IMR-90 (cell line): Measurements from ENCODE around the gene ZNF555. TPM values are rescaled to one million over a fixed set of nuclear protein-coding genes. Genes with fewer than 3 reads are reported as not detected.

Experiments used
- ATAC-seq: fragments of 200-7000 bp; cut with Tn5 transposase; 2 replicates; pipeline ENCODE4 v1.9.1; 2020; ENCODE audit warnings: low read depth, mild to moderate bottlenecking, moderate library complexity
- BruUV-seq: library from RNA; stranded (reverse); fragments of 400-500 nt; replicated peaks from 2 replicates; lab custom pipeline; 2021; lab: Mats Ljungman, UMichigan
- CTCF ChIA-PET: fragments of 300-600 bp; formaldehyde crosslinking; extraction: SDS; loops from one replicate; lab custom pipeline; 2021; ENCODE audit warnings: antibody characterized with exemption; lab: Yijun Ruan, JAX
- POLR2A ChIA-PET: fragments of 300-600 bp; sonication (Branson Sonifier 250); formaldehyde crosslinking; loops from one replicate; lab custom pipeline; 2022; ENCODE audit warnings: antibody characterized with exemption; ENCODE audit not compliant: unreplicated experiment; lab: Charles Lee
- DNase-seq: peaks from one replicate; pipeline ENCODE4 v3.0.0; 2013
- H2AFZ ChIP-seq: replicated peaks from 2 replicates; pipeline ENCODE3; 2013; ENCODE audit warnings: low read length, mild to moderate bottlenecking; ENCODE audit not compliant: poor library complexity
- H2AK5ac ChIP-seq: 2 replicates; pipeline ENCODE4 v1.6.1; 2013; ENCODE audit warnings: low read depth, low read length, inconsistent platforms
- H2AK9ac ChIP-seq: replicated peaks from 2 replicates; pipeline ENCODE3; 2013; ENCODE audit warnings: mild to moderate bottlenecking, low read depth, low read length, moderate library complexity; ENCODE audit not compliant: poor library complexity
- H2BK120ac ChIP-seq: 2 replicates; pipeline ENCODE4 v1.6.1; 2013; ENCODE audit warnings: low read depth, low read length, inconsistent platforms
- H2BK15ac ChIP-seq: 3 replicates; pipeline ENCODE4 v1.6.1; 2013; ENCODE audit warnings: low read depth, low read length, inconsistent platforms
- H2BK20ac ChIP-seq: 2 replicates; pipeline ENCODE4 v1.6.1; 2013; ENCODE audit warnings: low read depth, mild to moderate bottlenecking, inconsistent platforms, low read length, moderate library complexity
- H2BK5ac ChIP-seq: 2 replicates; pipeline ENCODE4 v1.6.1; 2013; ENCODE audit warnings: mild to moderate bottlenecking, low read depth, low read length, inconsistent platforms; ENCODE audit not compliant: poor library complexity, severe bottlenecking
- H3K14ac ChIP-seq: replicated peaks from 2 replicates; pipeline ENCODE4 v1.6.1; 2013; ENCODE audit warnings: low read depth, low read length, inconsistent platforms
- H3K18ac ChIP-seq: 2 replicates; pipeline ENCODE4 v1.6.1; 2013; ENCODE audit warnings: low read depth, low read length, control low read depth
- H3K23ac ChIP-seq: 2 replicates; pipeline ENCODE4 v1.6.1; 2013; ENCODE audit warnings: low read depth, low read length, inconsistent platforms
- H3K27ac ChIP-seq: 2 replicates; pipeline ENCODE4 v1.5.1; 2013; ENCODE audit warnings: mild to moderate bottlenecking, control low read depth, low read length; ENCODE audit not compliant: insufficient read depth
- H3K27me3 ChIP-seq: 2 replicates; pipeline ENCODE4 v1.6.1; 2013; ENCODE audit warnings: low read length; ENCODE audit not compliant: control insufficient read depth, insufficient read depth
- H3K36me3 ChIP-seq: 2 replicates; pipeline ENCODE4 v1.6.1; 2013; ENCODE audit warnings: low read length, mixed read lengths; ENCODE audit not compliant: control insufficient read depth, insufficient read depth
- H3K4ac ChIP-seq: 2 replicates; pipeline ENCODE4 v1.6.1; 2013; ENCODE audit warnings: low read depth, low read length, inconsistent platforms
- H3K4me1 ChIP-seq: 2 replicates; pipeline ENCODE4 v1.6.1; 2013; ENCODE audit warnings: low read length, mixed read lengths; ENCODE audit not compliant: control insufficient read depth, insufficient read depth
- H3K4me2 ChIP-seq: 2 replicates; pipeline ENCODE4 v1.6.1; 2013; ENCODE audit warnings: low read depth, mild to moderate bottlenecking, control low read depth, low read length, moderate library complexity
- H3K4me3 ChIP-seq: 2 replicates; pipeline ENCODE4 v1.5.1; 2013; ENCODE audit warnings: low read depth, mild to moderate bottlenecking, control low read depth, low read length, moderate library complexity; ENCODE audit not compliant: insufficient read depth
- H3K56ac ChIP-seq: 2 replicates; pipeline ENCODE4 v1.6.1; 2013; ENCODE audit warnings: low read length, inconsistent platforms; ENCODE audit not compliant: insufficient read depth; ENCODE audit errors: extremely low read depth
- H3K79me1 ChIP-seq, 2 experiments: 2 replicates each; pipeline ENCODE4 v1.6.1; 2013; ENCODE audit warnings: low read length in 2 of 2, inconsistent platforms in 1 of 2, low read depth in 1 of 2
- H3K9ac ChIP-seq: 2 replicates; pipeline ENCODE4 v1.6.1; 2013; ENCODE audit warnings: low read depth, low read length, control low read depth
- H3K9me1 ChIP-seq: 2 replicates; pipeline ENCODE4 v1.6.1; 2013; ENCODE audit warnings: low read length, inconsistent platforms; ENCODE audit not compliant: insufficient read depth
- H3K9me3 ChIP-seq: 2 replicates; pipeline ENCODE4 v1.6.1; 2013; ENCODE audit warnings: low read length; ENCODE audit not compliant: control insufficient read depth, insufficient read depth
- H4K20me1 ChIP-seq: 2 replicates; pipeline ENCODE4 v1.6.1; 2013; ENCODE audit warnings: low read length, inconsistent platforms; ENCODE audit not compliant: insufficient read depth
- H4K5ac ChIP-seq: 2 replicates; pipeline ENCODE4 v1.6.1; 2013; ENCODE audit warnings: mild to moderate bottlenecking, low read depth, low read length, control low read depth
- H4K8ac ChIP-seq, 2 experiments: 2 replicates each; pipeline ENCODE4 v1.6.1; 2013; ENCODE audit warnings: low read depth in 2 of 2, low read length in 2 of 2, control low read depth in 1 of 2, inconsistent platforms in 1 of 2
- H4K91ac ChIP-seq: 2 replicates; pipeline ENCODE4 v1.6.1; 2013; ENCODE audit warnings: low read depth, low read length, inconsistent platforms; ENCODE audit not compliant: insufficient read depth
- CHD1 ChIP-seq: IDR thresholded peaks from 2 replicates; pipeline ENCODE4 v1.6.1; 2012; ENCODE audit warnings: low read depth, low read length, improper control_type of control experiment
- MAFK ChIP-seq: IDR thresholded peaks from 2 replicates; pipeline ENCODE4 v1.6.1; 2012; ENCODE audit warnings: low read depth, low read length, improper control_type of control experiment
- MXI1 ChIP-seq: IDR thresholded peaks from 2 replicates; pipeline ENCODE4 v1.6.1; 2012; ENCODE audit warnings: low read depth, mild to moderate bottlenecking, low read length, moderate library complexity, borderline replicate concordance
- RAD21 ChIP-seq: IDR thresholded peaks from 2 replicates; pipeline ENCODE4 v1.6.1; 2012; ENCODE audit warnings: low read length, improper control_type of control experiment
- RCOR1 ChIP-seq: IDR thresholded peaks from 2 replicates; pipeline ENCODE4 v1.6.1; 2012; ENCODE audit warnings: mild to moderate bottlenecking, low read length, improper control_type of control experiment; ENCODE audit not compliant: insufficient replicate concordance
- RFX5 ChIP-seq: IDR thresholded peaks from 2 replicates; pipeline ENCODE4 v1.8.0; 2012; ENCODE audit warnings: low read depth, mild to moderate bottlenecking, low read length, moderate library complexity
- WGBS, 2 experiments: methylation state at CpG; one replicate each; pipeline versions ENCODE4 v1.1.5 to v1.1.7; 2013; ENCODE audit warnings: missing lambda C conversion rate in 2 of 2; ENCODE audit not compliant: insufficient read length in 1 of 2; ENCODE audit errors: extremely low coverage in 2 of 2; 5-methylcytosine and 5-hydroxymethylcytosine counted together
- dilution Hi-C: fragments of 300-500 bp; cut with HindIII; formaldehyde crosslinking; loops from one replicate; pipeline ENCODE4 v1.14.3; 2018; ENCODE audit warnings: low sequenced_read_pairs; ENCODE audit not compliant: unreplicated experiment
- in situ Hi-C: fragments of 300-500 bp; cut with MboI; formaldehyde crosslinking; loops from 3 replicates; pipeline ENCODE4 v1.14.3; 2019; ENCODE audit warnings: low sequenced_read_pairs, inconsistent platforms, mixed read lengths
- intact Hi-C: fragments of 100-400 bp; cut with micrococcal nuclease; formaldehyde crosslinking; loops from 2 replicates; pipeline ENCODE4 v1.10.0; 2022
- polyA plus RNA-seq, 3 experiments: library from polyadenylated mRNA; depleted of rRNA; stranded (reverse); fragments of >200 nt; gene quantifications; 2 replicates each; pipeline ENCODE4 v1.2.3, GENCODE V29; 2012; ENCODE audit warnings: low replicate concordance in 1 of 3
- total RNA-seq: library from RNA; depleted of rRNA; stranded (reverse); fragments of >200 nt; gene quantifications from 2 replicates; pipeline ENCODE4 v1.2.3, GENCODE V29; 2012

ZNF555 gene
- total and polyA plus RNA-seq, 2 of the 4 experiments (the other 2 are of a cell fraction), result 2.8 to 9.7 TPM

- H2BK20ac ChIP-seq, result no peak overlapping the region
- H3K9ac ChIP-seq, result no peak overlapping the region
- TF ChIP-seq RFX5 (no peak), RAD21 (no peak), RCOR1 (no peak), MXI1 (no peak), CHD1 (no peak), MAFK (no peak)
- no peak overlapping the region for H3K4me3 ChIP-seq
- H2BK120ac ChIP-seq, result no peak overlapping the region
- no peak overlapping the region for H3K4me2 ChIP-seq
- no peaks in the 10 kb centered on the region for H3K9me1 ChIP-seq
- H3K9me3 ChIP-seq, result peaks cover 44% of the 10 kb centered on the region
- H4K5ac ChIP-seq, result no peak overlapping the region
- H3K79me1 ChIP-seq, result peaks cover 3 to 8% of the 10 kb centered on the region in 2 experiments; a peak in 2 of 4 replicates
- H3K23ac ChIP-seq, result no peak overlapping the region
- peaks cover 25% of the 10 kb centered on the region for H3K36me3 ChIP-seq
- CTCF ChIA-PET, result no interaction called here
- no peak overlapping the region for H3K56ac ChIP-seq
- H3K4me1 ChIP-seq, result peaks cover 2% of the 10 kb centered on the region
- no peak overlapping the region for H2BK15ac ChIP-seq
- no peak overlapping the region for H2AK5ac ChIP-seq
- no peak overlapping the region for H2AFZ ChIP-seq
- dilution Hi-C loops, result no loop called here
- no peak overlapping the region for H2BK5ac ChIP-seq
- H4K8ac ChIP-seq, result no peak overlapping the region
- no peaks in the 10 kb centered on the region for H4K20me1 ChIP-seq
- BruUV-seq, result no TSS peak
- DNase-seq (no peak), ATAC-seq (no peak)
- H3K4ac ChIP-seq, result no peak overlapping the region
- no peak overlapping the region for H2AK9ac ChIP-seq
- no peak overlapping the region for H3K27ac ChIP-seq
- intact Hi-C loops, result no loop called here
- no peaks in the 10 kb centered on the region for H3K27me3 ChIP-seq
- in situ Hi-C loops, result no loop called here
- no CpG with 5 or more reads among the region's 4 CpGs for WGBS, 2 experiments
- H3K18ac ChIP-seq, result no peak overlapping the region
- H4K91ac ChIP-seq, result no peak overlapping the region
- POLR2A ChIA-PET, result no interaction called here
- no peak overlapping the region for H3K14ac ChIP-seq
These were observed 3.8 kb upstream of the ZNF555 start for GRCh38 chr19:2837430-2837829.
